Mesendoderm (in vitro differentiated cells): ENCODE measurements around the gene MS4A18.
A peak's percentile ranks its signal among the peaks of the same experiment; 100 is the strongest.

Source experiments
- DNase-seq: peaks from one replicate; pipeline ENCODE4 v3.0.0; 2013
- H2AK5ac ChIP-seq: 2 replicates; pipeline ENCODE4 v1.6.1; 2013; ENCODE audit warnings: low read length, inconsistent platforms
- H2BK120ac ChIP-seq: 2 replicates; pipeline ENCODE4 v1.6.1; 2013; ENCODE audit warnings: low read depth, mild to moderate bottlenecking, low read length, moderate library complexity, mixed read lengths
- H2BK15ac ChIP-seq: replicated peaks from 2 replicates; pipeline ENCODE4 v1.6.1; 2013; ENCODE audit warnings: low read depth, mild to moderate bottlenecking, moderate library complexity
- H2BK5ac ChIP-seq: 2 replicates; pipeline ENCODE4 v1.6.1; 2013; ENCODE audit warnings: low read length, inconsistent platforms
- H3K18ac ChIP-seq: 2 replicates; pipeline ENCODE4 v1.6.1; 2013; ENCODE audit warnings: mild to moderate bottlenecking, low read length, mixed read lengths
- H3K23ac ChIP-seq: one replicate; pipeline ENCODE4 v1.6.1; 2013; ENCODE audit warnings: low read length
- H3K27ac ChIP-seq: 2 replicates; pipeline ENCODE4 v1.5.1; 2013; ENCODE audit warnings: low read depth, mild to moderate bottlenecking, inconsistent platforms, low read length, moderate library complexity
- H3K27me3 ChIP-seq: 2 replicates; pipeline ENCODE4 v1.6.1; 2013; ENCODE audit warnings: low read length, control low read depth, mild to moderate bottlenecking, inconsistent platforms; ENCODE audit not compliant: insufficient read depth, poor library complexity
- H3K36me3 ChIP-seq: 2 replicates; pipeline ENCODE4 v1.6.1; 2013; ENCODE audit warnings: low read length, inconsistent platforms; ENCODE audit not compliant: control insufficient read depth, insufficient read depth
- H3K4ac ChIP-seq: one replicate; pipeline ENCODE4 v1.6.1; 2013; ENCODE audit warnings: low read depth, mild to moderate bottlenecking, low read length, moderate library complexity
- H3K4me1 ChIP-seq: 2 replicates; pipeline ENCODE4 v1.6.1; 2013; ENCODE audit warnings: low read depth, low read length, inconsistent platforms; ENCODE audit not compliant: control insufficient read depth
- H3K4me2 ChIP-seq: 2 replicates; pipeline ENCODE4 v1.6.1; 2013; ENCODE audit warnings: low read length
- H3K4me3 ChIP-seq: 2 replicates; pipeline ENCODE4 v1.5.1; 2013; ENCODE audit warnings: mild to moderate bottlenecking, low read length
- H3K56ac ChIP-seq: one replicate; pipeline ENCODE4 v1.6.1; 2013; ENCODE audit warnings: low read length
- H3K79me1 ChIP-seq: 2 replicates; pipeline ENCODE4 v1.6.1; 2013; ENCODE audit warnings: low read length, inconsistent platforms
- H3K79me2 ChIP-seq: 2 replicates; pipeline ENCODE4 v1.6.1; 2013; ENCODE audit warnings: mild to moderate bottlenecking, low read length; ENCODE audit not compliant: control insufficient read depth, insufficient read depth
- H3K9ac ChIP-seq: 2 replicates; pipeline ENCODE4 v1.6.1; 2013; ENCODE audit warnings: low read length, inconsistent platforms
- H4K5ac ChIP-seq: one replicate; pipeline ENCODE4 v1.6.1; 2013; ENCODE audit warnings: low read length
- H4K8ac ChIP-seq: one replicate; pipeline ENCODE4 v1.6.1; 2013; ENCODE audit warnings: low read depth, mild to moderate bottlenecking, control low read depth, low read length, moderate library complexity
- WGBS: extraction: QIAGEN DNeasy Blood & Tissue Kit; methylation state at CpG from one replicate; pipeline ENCODE4 v1.1.7; 2013; ENCODE audit warnings: low lambda C conversion rate, missing lambda C conversion rate; ENCODE audit not compliant: insufficient coverage; ENCODE audit errors: extremely low coverage; 5-methylcytosine and 5-hydroxymethylcytosine counted together

Gene MS4A18

DNA sequence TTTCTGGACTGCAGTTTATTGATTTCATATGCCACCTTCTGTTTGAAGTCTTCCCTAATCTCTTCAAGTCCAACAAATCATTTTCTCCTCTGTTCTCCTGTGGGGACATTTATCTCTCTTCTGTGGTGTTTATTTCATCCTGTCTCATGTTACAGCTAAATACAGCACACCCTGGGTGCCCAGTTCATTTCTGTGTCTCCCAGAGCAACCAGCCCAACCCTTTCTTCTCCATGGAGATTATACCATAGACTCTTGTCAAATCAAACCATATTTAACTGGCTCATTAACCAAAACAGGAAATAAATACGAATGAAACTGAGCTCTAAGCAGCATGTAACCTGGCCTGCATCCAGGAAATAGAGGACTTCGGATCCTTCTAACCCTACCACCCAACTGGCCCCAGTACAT, 25.2 kb upstream of the MS4A18 start, which contains the start of gene MS4A8:
Gene MS4A8, plus strand, starts transcription at position 329 of the 408 bp plus-strand sequence. CDS start 1,249 bp downstream, outside the sequence.
- Histone ChIP-seq H3K27ac (no peak within 1 kb of the TSS), H3K18ac (no peak within 1 kb of the TSS), H3K4me2 (no peak within 1 kb of the TSS), H3K27me3 (no peaks in the 10 kb centered on the region), H3K9ac (no peak within 1 kb of the TSS), H2BK120ac (no peak within 1 kb of the TSS), H4K5ac (no peak within 1 kb of the TSS), H2BK5ac (no peak within 1 kb of the TSS), H3K4me1 (no peaks in the 10 kb centered on the region), H3K79me1 (no peaks in the 10 kb centered on the region), H2BK15ac (no peak within 1 kb of the TSS), H3K4ac (no peak within 1 kb of the TSS), H3K79me2 (no peaks in the 10 kb centered on the region), H3K4me3 (no peak within 1 kb of the TSS), H2AK5ac (no peak within 1 kb of the TSS), H3K56ac (no peak within 1 kb of the TSS), H4K8ac (no peak within 1 kb of the TSS), H3K36me3 (no peaks in the 10 kb centered on the region), H3K23ac (no peak within 1 kb of the TSS)
- no CpG with 5 or more reads among the region's 2 CpGs for WGBS
- DNase-seq, result no peak

DNA sequence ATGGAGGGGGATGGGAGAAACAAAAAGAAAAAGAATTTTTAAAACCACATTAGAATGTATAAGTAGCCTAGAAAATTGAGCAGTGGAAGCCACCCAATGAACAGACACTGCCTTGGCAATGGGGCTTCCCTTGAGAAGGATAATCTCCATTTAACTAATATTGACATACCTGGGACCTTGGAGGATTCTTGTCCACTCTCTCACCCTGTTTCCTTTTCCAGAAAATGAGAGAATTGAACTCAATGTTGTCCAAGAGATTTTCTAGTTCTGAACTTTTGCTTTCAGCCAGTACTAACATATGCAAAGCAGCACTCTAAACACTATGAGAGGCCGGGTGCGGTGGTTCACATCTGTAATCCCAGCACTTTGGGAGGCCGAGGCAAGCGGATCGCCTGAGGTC, 24.6 kb upstream of the MS4A18 start:
- no peak overlapping the region for H3K23ac ChIP-seq
- no peak overlapping the region for H2BK5ac ChIP-seq
- no peak overlapping the region for H3K4me3 ChIP-seq
- no peak overlapping the region for H2BK15ac ChIP-seq
- no peaks in the 10 kb centered on the region for H3K79me2 ChIP-seq
- H4K8ac ChIP-seq, result no peak overlapping the region
- WGBS, result no CpG with 5 or more reads among the region's 5 CpGs
- H3K36me3 ChIP-seq, result no peaks in the 10 kb centered on the region
- no peak overlapping the region for H3K27ac ChIP-seq
- no peaks in the 10 kb centered on the region for H3K27me3 ChIP-seq
- H2AK5ac ChIP-seq, result no peak overlapping the region
- no peak overlapping the region for H3K56ac ChIP-seq
- DNase-seq, result no peak
- no peak overlapping the region for H3K18ac ChIP-seq
- no peak overlapping the region for H3K4me2 ChIP-seq
- no peak overlapping the region for H2BK120ac ChIP-seq
- H3K9ac ChIP-seq, result no peak overlapping the region
- no peaks in the 10 kb centered on the region for H3K79me1 ChIP-seq
- no peak overlapping the region for H3K4ac ChIP-seq
- H4K5ac ChIP-seq, result no peak overlapping the region
- H3K4me1 ChIP-seq, result no peaks in the 10 kb centered on the region

DNA sequence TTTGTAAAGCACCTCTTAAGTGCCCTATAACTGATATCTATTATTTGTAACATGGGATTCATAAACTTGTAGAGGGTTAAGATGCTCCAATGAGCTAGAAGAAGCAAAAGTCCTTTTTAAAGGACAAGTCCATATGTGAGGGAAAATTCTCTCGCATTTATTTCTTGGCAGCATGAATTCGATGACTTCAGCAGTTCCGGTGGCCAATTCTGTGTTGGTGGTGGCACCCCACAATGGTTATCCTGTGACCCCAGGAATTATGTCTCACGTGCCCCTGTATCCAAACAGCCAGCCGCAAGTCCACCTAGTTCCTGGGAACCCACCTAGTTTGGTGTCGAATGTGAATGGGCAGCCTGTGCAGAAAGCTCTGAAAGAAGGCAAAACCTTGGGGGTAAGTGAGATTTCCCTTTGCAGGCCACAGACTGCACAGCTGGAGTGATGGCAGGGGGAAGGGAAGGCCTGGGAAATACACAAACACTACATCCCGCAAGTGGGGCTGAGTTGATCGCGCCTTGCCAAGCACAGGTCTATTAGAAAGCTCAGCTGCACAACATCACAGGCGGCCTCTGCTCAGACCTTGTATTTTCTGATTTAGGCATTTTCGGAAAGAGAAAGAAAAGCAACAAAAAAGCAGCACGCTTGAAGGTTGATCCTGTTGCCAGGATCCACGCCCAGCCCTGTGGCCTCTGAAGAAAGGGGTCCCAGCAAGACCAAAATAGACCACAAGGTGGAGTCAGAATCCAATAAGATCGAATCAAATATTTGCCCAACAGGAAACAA, 23.6 kb upstream of the MS4A18 start:
- peak; percentile 79 for DNase-seq
- H2BK120ac ChIP-seq, result no peak overlapping the region
- no peaks in the 10 kb centered on the region for H3K4me1 ChIP-seq
- H3K27ac ChIP-seq, result no peak overlapping the region
- peak overlapping the region; percentile 30 for H4K5ac ChIP-seq
- H3K4me2 ChIP-seq, result no peak overlapping the region
- H2AK5ac ChIP-seq, result no peak overlapping the region
- H3K79me2 ChIP-seq, result no peaks in the 10 kb centered on the region
- WGBS, result no CpG with 5 or more reads among the region's 14 CpGs
- H3K56ac ChIP-seq, result peak overlapping the region; percentile 66
- no peak overlapping the region for H3K23ac ChIP-seq
- H2BK15ac ChIP-seq, result no peak overlapping the region
- H3K27me3 ChIP-seq, result no peaks in the 10 kb centered on the region
- H3K36me3 ChIP-seq, result no peaks in the 10 kb centered on the region
- no peak overlapping the region for H4K8ac ChIP-seq
- H2BK5ac ChIP-seq, result no peak overlapping the region
- no peak overlapping the region for H3K4me3 ChIP-seq
- H3K4ac ChIP-seq, result no peak overlapping the region
- peak overlapping the region; percentile 63 for H3K18ac ChIP-seq
- H3K9ac ChIP-seq, result peak overlapping the region; percentile 51
- no peaks in the 10 kb centered on the region for H3K79me1 ChIP-seq

DNA sequence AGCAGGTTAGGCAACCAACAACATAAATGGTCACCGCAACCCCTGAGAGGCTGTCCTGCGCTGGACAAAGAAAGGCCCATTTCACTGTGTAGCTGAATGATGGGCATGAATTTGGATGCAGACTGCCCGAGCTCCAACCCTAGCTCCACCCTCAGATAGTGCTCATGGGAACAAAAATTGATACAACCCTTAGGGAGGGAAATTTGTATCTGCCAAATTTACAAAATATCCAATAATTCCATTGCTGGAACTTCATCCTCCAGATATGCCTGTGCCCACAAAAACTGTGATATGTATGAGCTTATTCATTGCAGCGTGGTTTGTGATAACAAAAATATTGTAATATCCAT, 23.1 kb upstream of the MS4A18 start:
- H2AK5ac ChIP-seq, result no peak overlapping the region
- H3K4me1 ChIP-seq, result no peaks in the 10 kb centered on the region
- H3K9ac ChIP-seq, result no peak overlapping the region
- H3K79me2 ChIP-seq, result no peaks in the 10 kb centered on the region
- H3K4me3 ChIP-seq, result no peak overlapping the region
- H3K27me3 ChIP-seq, result no peaks in the 10 kb centered on the region
- H3K27ac ChIP-seq, result no peak overlapping the region
- no peak overlapping the region for H2BK5ac ChIP-seq
- H2BK120ac ChIP-seq, result no peak overlapping the region
- H3K56ac ChIP-seq, result no peak overlapping the region
- no peak for DNase-seq
- no peak overlapping the region for H4K5ac ChIP-seq
- H3K79me1 ChIP-seq, result no peaks in the 10 kb centered on the region
- H3K36me3 ChIP-seq, result no peaks in the 10 kb centered on the region
- no CpG with 5 or more reads among the region's 4 CpGs for WGBS
- H3K23ac ChIP-seq, result no peak overlapping the region
- H3K18ac ChIP-seq, result peak overlapping the region; percentile 63
- H3K4ac ChIP-seq, result no peak overlapping the region
- no peak overlapping the region for H3K4me2 ChIP-seq
- no peak overlapping the region for H4K8ac ChIP-seq
- no peak overlapping the region for H2BK15ac ChIP-seq

GRCh38 chr11:60703374-60703773, 21.1 kb upstream of the MS4A18 start:
- Histone ChIP-seq H3K27me3 (no peaks in the 10 kb centered on the region), H3K4ac (no peak overlapping the region), H2BK5ac (no peak overlapping the region), H3K36me3 (no peaks in the 10 kb centered on the region), H3K56ac (no peak overlapping the region), H3K4me1 (no peaks in the 10 kb centered on the region), H4K8ac (no peak overlapping the region), H2AK5ac (no peak overlapping the region), H3K79me1 (no peaks in the 10 kb centered on the region), H3K23ac (no peak overlapping the region), H2BK15ac (no peak overlapping the region), H3K9ac (no peak overlapping the region), H3K79me2 (no peaks in the 10 kb centered on the region), H4K5ac (no peak overlapping the region), H3K4me2 (no peak overlapping the region), H3K18ac (no peak overlapping the region), H3K4me3 (no peak overlapping the region), H3K27ac (no peak overlapping the region), H2BK120ac (no peak overlapping the region)
- no CpG with 5 or more reads among the region's 12 CpGs for WGBS
- DNase-seq, result no peak

DNA sequence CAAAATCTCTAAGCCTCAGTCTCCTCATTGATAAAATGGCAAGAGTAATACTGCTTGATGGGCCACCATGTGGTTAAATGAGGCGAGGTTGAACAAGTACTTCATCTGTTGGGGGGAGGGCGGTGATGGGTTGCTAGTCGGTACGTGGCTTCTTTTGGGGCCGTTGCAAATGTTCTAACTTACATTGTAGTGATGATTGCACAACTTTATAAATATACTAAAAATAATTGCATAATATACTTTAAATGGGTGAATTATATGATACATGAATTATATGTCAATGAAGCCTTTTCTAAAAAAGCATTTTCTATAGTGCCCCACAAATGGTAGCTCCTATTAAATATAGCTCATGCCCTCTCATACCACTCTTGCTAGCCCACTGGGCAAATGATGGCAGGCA, 18.6 kb upstream of the MS4A18 start:
- no peak overlapping the region for H3K4ac ChIP-seq
- no peaks in the 10 kb centered on the region for H3K36me3 ChIP-seq
- H3K79me1 ChIP-seq, result no peaks in the 10 kb centered on the region
- no peak overlapping the region for H3K27ac ChIP-seq
- no peak overlapping the region for H4K5ac ChIP-seq
- no CpG with 5 or more reads among the region's 5 CpGs for WGBS
- H3K23ac ChIP-seq, result no peak overlapping the region
- no peak overlapping the region for H3K4me3 ChIP-seq
- no peak overlapping the region for H2BK5ac ChIP-seq
- no peak overlapping the region for H2BK120ac ChIP-seq
- H3K4me1 ChIP-seq, result no peaks in the 10 kb centered on the region
- no peak overlapping the region for H2BK15ac ChIP-seq
- DNase-seq, result no peak
- H3K9ac ChIP-seq, result no peak overlapping the region
- H2AK5ac ChIP-seq, result no peak overlapping the region
- H3K4me2 ChIP-seq, result no peak overlapping the region
- no peaks in the 10 kb centered on the region for H3K27me3 ChIP-seq
- H3K18ac ChIP-seq, result no peak overlapping the region
- H4K8ac ChIP-seq, result no peak overlapping the region
- no peak overlapping the region for H3K56ac ChIP-seq
- H3K79me2 ChIP-seq, result no peaks in the 10 kb centered on the region
